HG02763 (cell line): ENCODE results near the gene TSHZ1.

Experiments used
- ATAC-seq: cut with Tn5 transposase; IDR thresholded peaks from one replicate; pipeline ENCODE4 v1.9.1; 2021; ENCODE audit warnings: mild to moderate bottlenecking, moderate library complexity; ENCODE audit not compliant: unreplicated experiment

TSHZ1 gene

DNA sequence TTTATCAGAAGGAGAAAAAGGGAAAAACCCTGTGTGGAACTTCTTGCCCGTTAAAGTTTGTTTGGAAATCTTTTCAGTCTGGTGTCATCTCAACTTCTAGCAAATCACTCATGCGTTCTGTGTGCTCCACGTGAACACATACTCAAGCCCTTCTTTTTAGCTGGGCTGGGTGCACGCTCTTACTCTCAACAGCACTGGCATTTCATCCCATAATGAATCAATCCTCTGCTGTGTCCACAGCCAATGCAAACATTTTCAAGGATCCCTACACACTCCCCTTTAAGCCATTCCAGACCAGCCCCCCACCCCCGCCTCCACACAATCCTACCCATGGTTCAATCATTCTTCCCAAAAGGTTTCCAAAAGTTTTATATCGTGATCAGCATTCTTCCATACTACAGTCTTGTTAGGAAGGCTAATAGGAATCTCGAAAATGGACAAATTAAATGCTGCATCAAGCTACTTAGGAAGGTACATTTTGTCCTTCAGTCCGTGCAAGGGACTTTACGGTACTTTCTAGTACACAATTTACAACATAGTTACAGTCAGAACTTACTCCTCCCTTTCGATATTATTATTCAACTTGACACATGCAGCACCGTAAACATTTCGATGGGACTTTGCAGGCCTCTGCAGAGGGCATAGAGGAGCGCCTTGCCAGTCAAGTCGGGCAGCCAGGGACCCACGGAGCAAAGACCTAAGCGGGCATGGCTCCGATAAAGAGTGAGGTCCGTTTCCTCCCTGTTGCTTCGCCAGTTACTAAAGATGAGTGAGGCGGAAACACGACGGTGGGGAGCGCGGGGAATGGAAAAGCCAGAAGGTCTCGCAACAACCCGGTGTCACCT lies 3.1 kb upstream of the TSHZ1 start:
- ATAC-seq: no peak

DNA sequence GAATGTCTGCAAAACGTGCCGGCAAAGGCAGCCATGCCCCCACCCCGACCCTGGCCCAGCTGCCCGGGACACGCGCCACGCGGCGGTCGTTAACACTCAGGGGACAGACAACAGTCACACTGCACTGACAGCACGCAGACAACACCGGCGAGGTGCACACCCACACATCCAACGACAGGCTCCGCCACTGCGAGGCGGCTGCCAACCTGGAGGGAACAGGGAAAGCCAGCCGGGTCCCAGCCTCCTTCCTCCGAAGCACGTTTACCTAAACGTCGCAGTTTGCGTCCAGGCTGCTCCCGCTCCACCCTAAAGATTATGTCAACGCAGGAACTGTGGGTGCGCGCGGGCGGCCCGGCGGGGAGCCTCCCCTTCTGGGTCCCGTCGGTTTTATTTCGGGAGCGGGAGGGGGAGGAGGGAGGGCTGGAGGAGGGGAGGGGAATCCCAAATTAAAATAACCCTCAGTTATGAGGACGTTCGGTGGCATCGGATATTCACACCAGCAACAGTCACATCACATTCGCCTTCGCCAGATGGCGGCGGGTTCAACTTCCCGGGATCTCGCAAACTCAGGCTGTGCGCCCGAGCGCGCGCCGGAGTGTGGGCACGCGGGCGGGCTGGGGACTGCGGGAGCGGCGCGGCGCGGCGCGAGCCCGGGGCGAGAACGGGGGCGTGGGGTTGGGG lies 2.3 kb upstream of the TSHZ1 start:
- peak; percentile 2 for ATAC-seq

DNA sequence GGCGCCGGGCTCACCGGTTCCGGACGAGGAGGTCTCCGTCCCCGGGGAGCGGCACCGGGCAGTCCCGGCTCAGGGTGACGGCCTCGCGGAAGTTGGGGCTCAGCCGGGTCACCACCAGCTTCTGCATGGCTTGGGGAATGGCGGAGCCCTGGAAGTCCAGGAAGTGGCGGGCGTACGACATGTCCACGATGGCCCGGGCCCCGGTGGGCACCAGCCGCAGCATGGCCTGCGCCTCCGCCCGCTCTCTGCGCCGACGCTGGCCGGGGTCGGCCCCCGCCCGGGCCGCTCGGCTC lies 1.8 kb upstream of the TSHZ1 start:
- ATAC-seq: peak; percentile 31

DNA sequence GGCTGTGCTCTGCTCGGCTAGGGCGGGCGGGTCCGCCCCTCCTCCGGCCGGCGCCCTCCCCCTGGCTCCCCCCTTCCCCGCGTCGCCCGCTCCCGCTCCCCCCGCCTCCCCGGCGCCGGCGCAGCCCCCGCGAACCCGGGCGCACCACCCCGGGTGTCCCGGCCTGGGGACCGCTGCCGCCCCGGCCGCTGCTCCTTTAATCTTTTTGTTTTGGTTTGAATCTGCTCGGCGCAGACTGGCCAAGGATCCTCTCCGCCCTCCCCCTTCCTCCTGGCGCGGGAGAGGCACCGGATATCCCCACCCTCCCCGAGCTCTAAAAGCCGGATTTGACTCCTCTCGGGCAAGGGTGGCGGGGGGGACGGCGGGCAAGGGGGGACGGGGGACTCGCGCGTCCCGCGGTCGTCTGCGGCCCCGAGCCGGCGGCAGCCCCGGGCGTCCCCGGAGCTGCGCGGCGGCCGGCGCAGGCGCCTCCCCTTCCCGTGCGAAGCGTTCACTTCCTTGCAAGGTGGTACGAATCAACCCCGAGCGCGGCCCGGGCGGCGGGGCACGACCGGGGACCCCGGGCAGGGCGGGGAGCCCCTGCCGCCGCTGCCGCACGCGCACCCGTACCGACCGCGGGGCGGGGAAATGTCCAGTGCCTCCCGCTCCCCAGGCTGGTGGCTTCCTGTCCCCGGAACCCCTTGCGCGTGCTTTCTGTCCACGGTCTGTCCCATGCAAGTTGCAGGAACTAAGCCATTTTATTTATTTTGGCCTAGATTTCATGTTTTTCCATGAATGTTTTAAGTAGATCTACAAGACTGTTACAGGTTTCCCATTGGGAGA lies 1.3 kb upstream of the TSHZ1 start, which contains the start of gene PTGR3:
PTGR3 (minus strand) TSS at position 11 of the 822 bp plus-strand sequence. CDS start 81 bp downstream, outside the sequence.
- peak; percentile 52 for ATAC-seq

DNA sequence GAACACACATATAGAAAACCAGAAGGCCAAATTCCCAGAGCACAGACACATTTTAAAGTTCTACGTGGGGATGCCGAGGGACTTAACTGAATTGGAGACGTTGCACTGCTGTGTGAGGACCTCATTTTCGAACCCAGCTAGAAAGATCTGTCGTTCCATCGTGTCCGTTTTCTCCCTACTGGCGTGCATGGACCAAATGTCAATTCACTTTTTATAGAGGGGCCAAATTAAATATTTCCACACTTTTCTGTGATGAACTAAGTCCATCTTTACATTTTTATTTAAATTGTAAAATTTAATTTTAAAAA lies 692 bp upstream of the TSHZ1 start:
- no peak for ATAC-seq

DNA sequence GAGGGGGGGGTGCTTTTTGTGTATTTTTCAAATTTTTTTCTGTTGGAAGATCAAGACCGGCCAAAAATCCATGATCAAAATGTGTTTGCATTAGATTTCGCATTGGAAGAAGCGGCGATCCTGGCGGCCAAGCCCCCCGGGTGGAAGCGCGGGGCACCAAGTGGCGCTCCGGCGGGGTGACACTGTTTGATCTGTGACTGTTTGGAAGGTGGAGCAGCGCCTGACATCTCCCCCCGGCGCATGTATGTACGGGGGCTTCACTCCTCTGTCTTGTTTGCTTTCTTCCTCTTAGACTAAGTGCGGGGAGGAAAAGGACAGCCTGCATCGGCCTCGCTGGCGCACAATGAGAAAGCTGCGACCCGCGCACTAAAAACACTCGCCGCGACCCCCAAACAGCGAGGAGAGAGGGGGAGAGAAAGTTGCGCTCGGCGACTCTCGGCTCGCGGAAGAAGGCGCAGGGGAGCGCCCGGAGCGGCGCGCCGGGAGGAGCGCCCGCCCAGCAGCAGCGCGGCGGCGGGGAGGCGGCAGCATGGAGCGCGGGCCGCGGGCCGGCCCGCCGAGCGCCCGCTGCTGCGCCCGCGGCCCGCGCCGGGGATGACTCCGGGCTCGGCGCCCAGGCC lies 515 bp downstream of the TSHZ1 start:
- no peak for ATAC-seq

DNA sequence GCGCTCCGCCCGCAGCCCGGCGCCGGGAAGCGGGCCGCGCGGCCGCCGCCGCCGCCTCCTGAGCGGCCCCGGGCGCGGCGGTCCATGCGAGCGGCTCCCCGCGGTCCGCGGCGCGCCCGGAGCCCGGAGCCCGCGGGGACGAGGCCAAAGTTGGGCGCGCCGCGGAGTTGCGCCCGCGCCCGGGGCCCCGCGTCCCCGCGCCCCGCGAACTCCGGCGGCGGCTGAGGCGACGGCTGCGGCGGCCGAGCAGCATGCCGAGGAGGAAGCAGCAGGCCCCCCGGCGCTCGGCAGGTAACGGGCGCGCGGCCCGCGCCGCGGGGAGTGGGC lies 992 bp downstream of the TSHZ1 start:
- no peak for ATAC-seq

DNA sequence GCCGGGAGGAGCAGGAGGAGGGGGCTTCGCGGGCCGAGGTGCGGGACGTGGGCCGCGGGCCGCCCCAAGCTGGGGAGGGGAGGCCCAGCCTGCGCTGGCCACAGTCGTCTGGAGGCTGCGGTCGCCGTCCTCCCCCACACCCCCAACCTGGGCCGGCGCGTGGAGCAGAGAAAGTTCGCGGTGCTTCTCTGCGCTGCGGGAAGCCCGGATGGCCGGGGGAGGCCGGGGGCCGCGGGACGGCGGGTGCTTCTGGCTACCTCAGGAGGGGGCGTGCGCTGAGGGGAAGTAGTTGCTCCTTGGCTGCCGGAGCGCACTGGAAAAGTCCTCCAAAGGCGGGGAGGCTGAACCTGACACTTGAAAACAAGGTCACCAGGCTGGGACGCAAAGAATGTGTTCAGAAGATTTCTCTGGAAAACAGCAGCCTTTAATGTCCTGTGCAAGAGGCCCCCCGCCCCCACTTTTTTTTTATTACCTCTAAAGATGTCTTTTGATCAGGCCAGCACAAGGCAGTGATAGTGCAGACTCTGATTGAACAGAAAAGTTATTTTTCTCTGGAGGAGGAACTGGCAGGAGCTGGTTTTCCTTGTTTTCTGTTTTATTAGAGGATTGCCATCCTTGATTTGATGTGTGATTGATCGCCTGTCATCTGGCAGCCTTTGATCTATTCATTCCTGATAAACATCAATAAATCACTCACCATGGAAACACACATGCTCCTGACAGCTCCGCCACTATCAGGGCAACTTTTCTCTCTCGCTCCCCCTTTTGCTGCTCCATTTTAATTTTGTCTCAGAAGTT lies 1.6 kb downstream of the TSHZ1 start:
- no peak for ATAC-seq

DNA sequence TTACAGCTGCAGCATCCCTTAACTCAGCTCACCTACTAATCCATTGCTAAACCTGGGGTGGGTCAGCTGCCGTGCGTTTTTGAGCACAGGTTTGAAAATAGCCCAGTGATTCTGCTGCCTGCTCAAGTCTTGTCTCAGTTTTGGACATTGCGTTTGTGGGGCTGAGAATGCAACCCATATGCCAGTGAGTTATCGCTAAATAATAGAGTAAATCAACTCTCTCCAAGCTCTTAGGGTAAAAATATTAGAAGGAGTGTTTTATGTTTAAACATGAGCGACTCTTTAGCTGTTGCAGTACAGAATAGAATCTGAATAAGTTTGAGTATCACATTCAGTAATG lies 2.1 kb downstream of the TSHZ1 start:
- ATAC-seq: no peak

DNA sequence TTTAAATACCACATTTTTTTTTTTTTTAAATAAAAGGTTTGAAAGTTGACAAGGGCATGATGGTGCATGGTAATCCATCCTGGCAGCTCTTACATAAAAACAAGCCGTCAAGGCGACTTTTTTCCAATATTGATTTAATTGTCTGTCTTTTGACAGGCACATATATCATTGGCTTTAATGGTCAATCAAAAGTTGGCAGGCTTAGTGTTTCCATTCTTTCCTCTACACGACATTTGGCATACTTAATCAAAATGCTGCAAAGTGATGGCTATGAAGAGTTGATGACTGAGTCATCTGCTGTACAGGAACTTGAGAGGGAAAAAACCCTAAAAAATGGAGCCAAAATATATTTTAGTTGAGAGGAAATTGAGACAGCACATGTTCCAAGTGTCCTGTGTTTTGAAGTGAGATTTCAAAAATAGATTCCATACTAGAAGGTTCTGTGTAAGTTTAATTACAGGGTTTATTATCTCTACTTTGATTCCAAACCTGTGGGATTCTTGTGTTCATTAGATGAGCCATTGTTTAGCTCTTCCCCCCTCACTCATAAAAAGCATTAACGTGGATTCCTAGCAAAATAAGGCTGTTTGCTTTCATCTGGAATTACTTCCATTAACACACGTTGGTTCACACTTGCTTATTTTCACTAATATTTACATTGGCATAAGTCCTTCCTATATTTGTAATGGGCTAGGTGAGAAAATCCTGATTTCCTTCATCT lies 3.2 kb downstream of the TSHZ1 start:
- no peak for ATAC-seq

DNA sequence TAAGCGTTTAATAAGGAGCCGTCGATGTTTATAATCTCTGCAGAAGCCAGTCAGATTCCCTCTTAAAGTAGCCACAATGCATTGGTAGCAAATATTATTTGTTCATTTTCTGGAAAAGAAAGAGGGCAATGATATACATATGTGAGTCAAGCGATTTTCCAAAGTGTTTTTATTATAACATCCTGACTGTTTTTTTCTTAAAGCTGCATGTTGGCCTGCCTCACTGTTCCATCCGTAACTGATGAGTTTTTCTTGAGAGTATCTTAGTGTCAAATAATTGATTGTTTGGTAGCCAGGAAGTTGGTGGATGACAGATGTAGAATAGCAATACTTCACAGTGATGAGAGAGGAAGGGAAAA lies 3.7 kb downstream of the TSHZ1 start:
- no peak for ATAC-seq

DNA sequence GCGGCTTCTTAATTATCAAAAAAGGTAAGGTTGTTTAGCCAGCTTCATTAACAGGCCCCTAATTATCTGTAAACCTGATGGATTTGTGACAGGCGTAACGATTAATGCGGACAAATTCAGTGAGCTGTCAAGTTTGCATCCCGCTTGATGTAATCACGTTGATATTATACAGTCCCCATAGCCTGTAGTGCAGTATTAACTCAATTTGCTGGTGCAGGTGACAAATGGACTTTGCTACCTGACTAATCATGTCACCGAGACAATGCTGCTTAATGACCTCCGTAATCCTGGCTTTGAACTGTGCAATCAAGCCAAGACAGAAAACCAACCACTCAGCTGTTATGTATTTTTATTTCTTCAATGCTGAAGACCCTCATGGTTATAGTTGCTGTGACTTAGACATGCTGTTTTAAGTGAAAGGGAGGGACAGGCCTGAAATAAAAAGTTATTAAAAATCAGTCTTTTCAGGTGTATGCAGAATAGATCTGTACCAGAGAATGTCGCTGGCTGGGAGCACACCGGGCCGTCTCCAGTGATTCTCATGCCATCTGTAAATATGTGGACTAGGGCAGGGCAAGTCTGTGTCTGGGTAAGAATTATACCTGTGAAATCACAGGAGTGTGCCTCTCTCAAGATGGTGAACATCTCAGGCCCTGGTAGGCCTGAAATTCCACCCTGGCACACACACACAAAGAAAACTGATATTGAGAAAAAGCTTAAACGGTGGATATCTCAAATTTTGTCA lies 4.3 kb downstream of the TSHZ1 start:
- ATAC-seq: no peak

DNA sequence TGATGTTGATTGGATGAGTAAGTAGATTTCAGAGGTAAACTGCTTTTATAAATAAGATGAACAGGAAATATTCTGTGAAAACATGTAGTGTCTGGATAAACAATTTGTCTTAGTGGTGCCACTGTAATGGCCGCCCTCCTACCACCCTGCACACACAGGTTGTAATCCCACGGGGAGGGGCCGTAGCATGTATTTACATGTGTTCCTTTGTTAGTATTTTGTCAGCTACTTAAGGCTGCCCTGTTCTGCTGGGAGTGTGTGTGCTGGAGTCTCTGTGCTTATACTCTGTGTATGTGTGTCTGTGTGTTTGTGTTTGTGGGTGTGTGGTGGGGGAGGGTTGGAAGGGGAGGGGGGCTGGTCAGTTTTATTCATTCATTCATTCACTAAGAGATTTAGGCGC lies 5.1 kb downstream of the TSHZ1 start:
- ATAC-seq: no peak

DNA sequence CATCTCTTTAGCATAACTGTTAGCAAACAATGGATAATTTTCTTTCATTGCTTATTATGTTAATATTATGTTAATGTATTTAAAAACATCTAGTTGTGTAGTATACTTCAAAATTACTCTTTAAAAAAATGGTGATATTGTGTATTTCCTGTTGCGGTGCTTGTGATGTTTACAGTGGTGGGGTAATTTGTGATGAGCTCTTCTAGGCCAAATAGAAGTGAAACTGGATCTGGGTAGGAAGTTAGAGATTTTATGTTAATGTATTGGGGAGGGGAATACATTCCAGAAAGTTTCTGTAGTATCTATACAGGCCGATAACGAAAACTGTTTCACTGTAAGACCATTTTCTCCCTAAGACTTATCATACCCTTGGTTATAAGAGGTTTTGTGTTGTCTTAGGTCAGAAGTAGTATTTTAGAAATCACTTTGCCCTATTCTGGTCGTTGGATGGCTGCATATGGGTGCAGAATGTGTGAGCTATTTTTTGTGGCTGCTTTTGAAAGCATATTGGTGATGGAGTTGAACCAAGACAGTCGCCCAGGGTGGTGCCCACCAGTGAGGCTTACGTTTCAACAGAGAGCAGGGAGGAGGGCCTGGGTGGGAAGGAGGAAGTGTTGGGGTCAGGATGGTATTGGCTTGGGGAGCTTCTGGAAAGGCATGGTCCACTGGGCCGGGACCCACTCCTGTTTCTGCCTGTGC lies 5.8 kb downstream of the TSHZ1 start:
- ATAC-seq: no peak

DNA sequence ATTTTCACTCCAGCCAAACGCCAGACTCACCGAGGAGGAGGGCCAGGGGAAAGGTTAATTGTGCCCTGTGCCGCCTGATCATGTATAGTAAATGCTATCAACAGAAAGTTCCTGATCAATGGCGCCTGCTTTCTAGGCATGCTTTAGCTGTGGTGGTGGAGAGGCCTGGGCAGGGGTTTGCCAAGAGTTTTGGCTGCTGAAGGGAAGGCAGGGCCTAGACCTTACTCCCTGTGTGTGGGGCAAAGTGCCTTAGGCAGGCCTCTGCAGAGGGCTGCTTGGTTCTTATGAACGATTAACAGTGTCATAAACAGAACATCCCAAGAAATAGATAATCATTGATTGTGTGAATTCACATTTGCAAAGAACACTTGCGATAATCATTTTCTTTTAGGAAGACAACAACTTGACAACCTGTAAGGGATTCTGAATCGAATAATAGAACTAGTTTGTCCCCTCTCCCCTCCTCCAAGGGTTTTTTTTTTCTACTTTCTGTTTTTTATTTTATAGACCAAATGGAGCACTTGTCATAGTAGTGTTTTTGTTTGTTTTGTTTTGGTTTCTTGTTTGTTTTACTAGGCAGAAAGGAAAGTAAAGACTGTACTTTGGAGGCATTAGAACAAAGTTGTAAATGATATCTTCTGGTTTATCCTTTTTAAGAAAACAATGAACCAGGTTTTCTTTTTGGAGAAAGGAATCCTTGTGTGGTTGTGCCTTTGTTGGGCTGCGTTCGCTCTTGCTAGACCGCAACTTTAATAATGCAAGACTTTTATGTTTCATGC lies 6.5 kb downstream of the TSHZ1 start:
- ATAC-seq: no peak

DNA sequence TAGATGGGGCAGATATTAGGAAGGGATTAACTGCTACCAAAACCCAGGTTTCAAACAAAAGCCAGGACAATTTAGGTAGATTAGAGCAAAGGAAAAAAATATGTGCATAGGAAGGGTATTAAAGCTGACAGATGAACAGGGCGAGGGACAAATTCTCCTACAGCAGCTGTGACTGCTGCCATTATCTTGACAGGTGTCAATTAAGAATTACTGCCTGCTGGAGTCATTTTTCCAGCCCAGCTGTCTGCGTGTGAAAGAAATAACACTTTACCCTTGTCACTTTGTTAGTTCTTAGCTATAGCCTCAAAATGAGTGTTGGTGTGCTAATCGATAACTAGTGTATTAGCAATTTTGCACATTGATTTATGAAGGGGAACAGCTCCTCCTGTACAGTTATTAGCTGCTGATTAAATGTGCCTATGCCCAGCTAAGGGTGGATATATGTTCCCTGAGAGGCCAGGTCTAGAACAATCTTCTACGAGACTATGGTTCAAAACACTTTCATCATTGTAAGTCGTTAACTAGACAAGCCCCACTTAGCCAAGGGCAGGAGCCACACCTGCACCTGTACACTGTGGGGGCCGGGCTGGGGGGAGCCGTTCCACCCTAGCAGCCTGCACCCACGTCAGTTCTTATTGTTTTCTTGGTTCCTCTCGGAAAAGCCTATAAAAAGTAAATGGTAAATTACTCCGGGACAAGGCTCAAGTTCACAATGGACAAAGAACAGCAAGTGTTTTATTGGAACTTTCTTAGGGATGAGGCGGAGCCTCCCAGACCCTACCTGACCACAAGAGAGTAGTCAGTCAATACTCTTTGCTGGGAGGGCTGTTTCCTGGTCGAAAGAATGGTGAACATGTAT lies 7.7 kb downstream of the TSHZ1 start:
- ATAC-seq: no peak

DNA sequence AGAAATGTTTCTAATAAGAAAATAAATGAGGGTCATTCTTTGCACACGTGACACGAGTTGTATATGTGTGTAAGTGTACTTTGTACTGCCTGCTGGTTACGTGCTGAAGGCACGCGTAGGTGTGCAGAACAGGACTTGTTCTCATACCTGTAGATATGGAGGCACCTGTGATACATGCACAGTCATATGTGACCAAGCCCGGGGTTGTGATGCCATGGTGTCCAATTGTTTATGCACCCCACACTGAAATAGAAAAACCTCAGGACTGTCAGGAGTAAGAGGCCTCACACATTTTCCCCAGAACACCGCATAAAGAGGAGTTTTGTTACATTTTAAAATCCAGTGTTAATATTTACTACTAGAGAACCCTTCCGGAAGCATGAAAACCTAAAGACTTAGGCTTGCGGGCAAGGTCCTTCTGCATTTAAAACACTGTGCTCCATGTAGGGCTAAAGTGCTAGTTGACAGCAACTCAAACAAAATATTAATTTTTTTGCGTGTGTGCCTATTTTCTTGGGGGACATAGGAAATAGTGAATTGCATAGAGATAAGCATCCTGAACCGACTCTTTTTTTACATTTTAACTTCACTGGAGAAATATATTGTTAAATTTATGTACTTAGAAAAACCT lies 9.3 kb downstream of the TSHZ1 start:
- no peak for ATAC-seq
